A549 (cell line): ENCODE data around the gene HAUS1. TPM values are rescaled to one million over a fixed set of nuclear protein-coding genes. Genes with fewer than 3 reads are reported as not detected.

Experiments used
- ATAC-seq, 2 experiments: fragments of 200-7000 bp in 1 of 2; fragments of >200 bp in 1 of 2; cut with Nextera tagmentation in 1 of 2; cut with Tn5 transposase in 1 of 2; 3 replicates each; pipeline versions ENCODE4 v1.8.0 to v1.9.1; 2018 to 2020; ENCODE audit warnings: mild to moderate bottlenecking in 1 of 2, moderate library complexity in 1 of 2
- CTCF ChIA-PET: fragments of 300-600 bp; sonication (Branson Sonifier 250); formaldehyde crosslinking; extraction: SDS; loops from one replicate; lab custom pipeline; 2021; ENCODE audit warnings: antibody characterized with exemption, inconsistent platforms; lab: Yijun Ruan, JAX
- POLR2A ChIA-PET: fragments of 350-600 bp; formaldehyde crosslinking; extraction: SDS; loops from one replicate; lab custom pipeline; 2021; ENCODE audit warnings: antibody characterized with exemption, inconsistent platforms; lab: Yijun Ruan, JAX
- DNase-seq, 2 experiments: peaks; one replicate each; pipeline versions ENCODE4 v3.0.0 to v3.0.0-alpha.2; 2011 to 2016; ENCODE audit warnings: low read depth in 1 of 2, low spot score in 1 of 2
- FAIRE-seq: peaks from 2 replicates; lab custom pipeline; 2011; peaks lifted over from hg19 to GRCh38; lab: Jason Lieb, UNC
- H3K27ac ChIP-seq, 2 experiments: fragments of >200 bp; sonication (Bioruptor Twin); formaldehyde crosslinking; 3 replicates each; pipeline ENCODE4 v1.5.1; 2016 to 2017
- H3K4me1 ChIP-seq: fragments of >200 bp; sonication (Bioruptor Twin); formaldehyde crosslinking; 3 replicates; pipeline ENCODE4 v1.6.1; 2016
- H3K4me2 ChIP-seq: fragments of >200 bp; sonication (Bioruptor Twin); formaldehyde crosslinking; 3 replicates; pipeline ENCODE4 v1.6.1; 2016
- H3K4me3 ChIP-seq: fragments of >200 bp; sonication (Bioruptor Twin); formaldehyde crosslinking; 3 replicates; pipeline ENCODE4 v1.5.1; 2016
- H3K9me3 ChIP-seq: fragments of >200 bp; sonication (Bioruptor Twin); formaldehyde crosslinking; 3 replicates; pipeline ENCODE4 v1.6.1; 2016
- CBX8 ChIP-seq: fragments of 200-600 bp; sonication (generic); IDR thresholded peaks from 2 replicates; pipeline ENCODE4 v1.6.1; 2016
- CHD2 ChIP-seq: fragments of 150-350 bp; IDR thresholded peaks from 2 replicates; pipeline ENCODE4 v1.6.1; 2014; ENCODE audit warnings: low read length; ENCODE audit not compliant: partially characterized antibody
- CHD4 ChIP-seq: fragments of 200-600 bp; sonication (generic); IDR thresholded peaks from 2 replicates; pipeline ENCODE4 v1.6.1; 2016; ENCODE audit warnings: antibody characterized with exemption, mild to moderate bottlenecking, borderline replicate concordance
- FOSB ChIP-seq: fragments of 250-450 bp; sonication (Bioruptor Pico); IDR thresholded peaks from 2 replicates; pipeline ENCODE4 v1.5.0; 2020; ENCODE audit warnings: mild to moderate bottlenecking, moderate library complexity
- FOSL2 ChIP-seq, 2 experiments: fragments of 450-650 bp in 1 of 2; fragments of >200 bp in 1 of 2; sonication (Bioruptor Twin) in 1 of 2; formaldehyde crosslinking; IDR thresholded peaks; 2 replicates each; pipeline versions ENCODE4 v1.5.0 to v1.6.1; 2016 to 2020; ENCODE audit warnings: mild to moderate bottlenecking in 1 of 2, moderate library complexity in 1 of 2
- GATA3 ChIP-seq: IDR thresholded peaks from 2 replicates; pipeline ENCODE4 v1.6.1; 2012; ENCODE audit warnings: borderline replicate concordance
- HEYL ChIP-seq: fragments of 250-450 bp; sonication (Bioruptor Pico); IDR thresholded peaks from 2 replicates; pipeline ENCODE4 v1.8.0; 2021; ENCODE audit warnings: mild to moderate bottlenecking, moderate library complexity
- HMGXB4 ChIP-seq: fragments of 250-450 bp; sonication (Bioruptor Pico); IDR thresholded peaks from 2 replicates; pipeline ENCODE4 v1.5.0; 2021; ENCODE audit warnings: mild to moderate bottlenecking, moderate library complexity, borderline replicate concordance
- KDM5A ChIP-seq: fragments of 200-600 bp; sonication (generic); IDR thresholded peaks from 2 replicates; pipeline ENCODE4 v1.6.1; 2016; ENCODE audit warnings: antibody characterized with exemption, mild to moderate bottlenecking
- MAX ChIP-seq: IDR thresholded peaks from 2 replicates; pipeline ENCODE4 v1.6.1; 2012
- MAZ ChIP-seq: fragments of 150-350 bp; IDR thresholded peaks from 2 replicates; pipeline ENCODE4 v1.6.1; 2014; ENCODE audit warnings: antibody characterized with exemption, low read depth, low read length, borderline replicate concordance
- POLR2AphosphoS2 ChIP-seq: conservative IDR thresholded peaks from 2 replicates; pipeline ENCODE4 v1.6.1; 2012; ENCODE audit warnings: low read length, improper control_type of control experiment, inconsistent platforms
- TFCP2L1 ChIP-seq: fragments of 250-450 bp; sonication (Bioruptor Pico); IDR thresholded peaks from 2 replicates; pipeline ENCODE4 v1.5.0; 2021; ENCODE audit warnings: mild to moderate bottlenecking
- TP53 ChIP-seq: fragments of 250-450 bp; sonication (Bioruptor Pico); IDR thresholded peaks from 2 replicates; pipeline ENCODE4 v1.5.0; 2021; ENCODE audit warnings: mild to moderate bottlenecking, moderate library complexity
- USF2 ChIP-seq: fragments of 450-650 bp; IDR thresholded peaks from 2 replicates; pipeline ENCODE4 v1.6.1; 2014; ENCODE audit warnings: antibody characterized with exemption
- ZNF302 ChIP-seq: fragments of 250-450 bp; sonication (Bioruptor Pico); IDR thresholded peaks from 2 replicates; pipeline ENCODE4 v1.9.0; 2021; ENCODE audit warnings: inconsistent platforms, mild to moderate bottlenecking, moderate library complexity
- ZSCAN20 ChIP-seq: fragments of 250-450 bp; sonication (Bioruptor Pico); IDR thresholded peaks from 2 replicates; pipeline ENCODE4 v1.8.0; 2022; ENCODE audit warnings: mild to moderate bottlenecking, moderate library complexity
- WGBS: methylation state at CpG from one replicate; pipeline ENCODE4 v1.1.6; 2017; ENCODE audit errors: missing lambda C conversion rate; 5-methylcytosine and 5-hydroxymethylcytosine counted together
- polyA plus RNA-seq, 4 experiments: library from polyadenylated mRNA; depleted of rRNA in 3 of 4; stranded (reverse); fragments of >200 nt; fragmentation: RNase III in 1 of 4; extraction: RNeasy Plus Mini Kit Qiagen cat#74134 plus additional on column Dnase treatment in 1 of 4; gene quantifications; 2 replicates in 3 of 4; 3 replicates in 1 of 4; pipeline ENCODE4 v1.2.3, GENCODE V29; 2011 to 2017
- TF ChIP-seq, protein P1 (sequence below): fragments of >200 bp; sonication (Bioruptor Twin); formaldehyde crosslinking; IDR thresholded peaks from 2 replicates; pipeline ENCODE4 v1.6.1; 2016
- TF ChIP-seq, protein P2 (sequence below): fragments of >200 bp; sonication (Bioruptor Twin); formaldehyde crosslinking; IDR thresholded peaks from 3 replicates; pipeline ENCODE4 v1.5.1; 2016
- TF ChIP-seq, protein P3 (sequence below): fragments of 200-600 bp; sonication (generic); IDR thresholded peaks from 2 replicates; pipeline ENCODE4 v1.6.1; 2016; ENCODE audit warnings: antibody characterized with exemption, mild to moderate bottlenecking, moderate library complexity

HAUS1 gene
- polyA plus RNA-seq, 2 of the 4 experiments (the other 2 are of a cell fraction): 58.6 to 59.7 TPM

DNA sequence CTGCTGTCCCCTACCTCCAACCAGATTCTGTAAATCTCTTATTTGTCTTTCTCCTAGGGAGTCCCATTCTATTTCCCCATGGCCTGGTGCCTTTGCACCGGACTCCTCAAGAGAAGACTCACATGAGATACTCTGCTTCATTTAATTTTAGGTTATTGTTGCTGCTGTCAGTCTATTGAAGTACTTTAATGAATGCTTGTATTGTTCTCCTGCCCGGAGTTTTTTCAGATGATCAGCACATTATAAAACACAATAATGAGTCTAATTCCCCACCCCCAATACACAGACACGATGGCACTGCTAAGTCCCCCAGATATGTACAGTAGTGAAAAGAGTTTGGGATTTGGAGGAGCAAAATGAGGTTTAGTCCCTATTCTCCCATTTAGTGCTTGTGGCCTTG is 58.9 kb downstream of the HAUS1 start:
- no peak overlapping the region for H3K27ac ChIP-seq
- WGBS: 83% methylated on average over 3 of the region's 3 CpGs
- no peak for TF ChIP-seq HMGXB4 (CRISPR knock-in tag)
- TF ChIP-seq KDM5A: no peak
- TF ChIP-seq HEYL: no peak
- TF ChIP-seq CBX8: no peak
- TF ChIP-seq ZNF302: no peak
- TF ChIP-seq FOSL2 (IDR thresholded peaks at IDR 0.05): no peak
- TF ChIP-seq FOSL2 (CRISPR knock-in tag; IDR thresholded peaks at IDR 0.05): no peak
- no peak for TF ChIP-seq FOSB (CRISPR knock-in tag)
- no peak for TF ChIP-seq CHD4
- no peak for TF ChIP-seq POLR2AphosphoS2
- no peak for TF ChIP-seq ZSCAN20 (CRISPR knock-in tag)
- no peak for TF ChIP-seq MAZ
- TF ChIP-seq, protein P1, sequence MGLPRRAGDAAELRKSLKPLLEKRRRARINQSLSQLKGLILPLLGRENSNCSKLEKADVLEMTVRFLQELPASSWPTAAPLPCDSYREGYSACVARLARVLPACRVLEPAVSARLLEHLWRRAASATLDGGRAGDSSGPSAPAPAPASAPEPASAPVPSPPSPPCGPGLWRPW: no peak
- no peak for TF ChIP-seq GATA3
- TF ChIP-seq, protein P2, sequence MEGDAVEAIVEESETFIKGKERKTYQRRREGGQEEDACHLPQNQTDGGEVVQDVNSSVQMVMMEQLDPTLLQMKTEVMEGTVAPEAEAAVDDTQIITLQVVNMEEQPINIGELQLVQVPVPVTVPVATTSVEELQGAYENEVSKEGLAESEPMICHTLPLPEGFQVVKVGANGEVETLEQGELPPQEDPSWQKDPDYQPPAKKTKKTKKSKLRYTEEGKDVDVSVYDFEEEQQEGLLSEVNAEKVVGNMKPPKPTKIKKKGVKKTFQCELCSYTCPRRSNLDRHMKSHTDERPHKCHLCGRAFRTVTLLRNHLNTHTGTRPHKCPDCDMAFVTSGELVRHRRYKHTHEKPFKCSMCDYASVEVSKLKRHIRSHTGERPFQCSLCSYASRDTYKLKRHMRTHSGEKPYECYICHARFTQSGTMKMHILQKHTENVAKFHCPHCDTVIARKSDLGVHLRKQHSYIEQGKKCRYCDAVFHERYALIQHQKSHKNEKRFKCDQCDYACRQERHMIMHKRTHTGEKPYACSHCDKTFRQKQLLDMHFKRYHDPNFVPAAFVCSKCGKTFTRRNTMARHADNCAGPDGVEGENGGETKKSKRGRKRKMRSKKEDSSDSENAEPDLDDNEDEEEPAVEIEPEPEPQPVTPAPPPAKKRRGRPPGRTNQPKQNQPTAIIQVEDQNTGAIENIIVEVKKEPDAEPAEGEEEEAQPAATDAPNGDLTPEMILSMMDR: no peak
- TF ChIP-seq TFCP2L1 (CRISPR knock-in tag): no peak
- no peak for TF ChIP-seq MAX
- no peak for TF ChIP-seq TP53 (CRISPR knock-in tag)
- TF ChIP-seq, protein P3, sequence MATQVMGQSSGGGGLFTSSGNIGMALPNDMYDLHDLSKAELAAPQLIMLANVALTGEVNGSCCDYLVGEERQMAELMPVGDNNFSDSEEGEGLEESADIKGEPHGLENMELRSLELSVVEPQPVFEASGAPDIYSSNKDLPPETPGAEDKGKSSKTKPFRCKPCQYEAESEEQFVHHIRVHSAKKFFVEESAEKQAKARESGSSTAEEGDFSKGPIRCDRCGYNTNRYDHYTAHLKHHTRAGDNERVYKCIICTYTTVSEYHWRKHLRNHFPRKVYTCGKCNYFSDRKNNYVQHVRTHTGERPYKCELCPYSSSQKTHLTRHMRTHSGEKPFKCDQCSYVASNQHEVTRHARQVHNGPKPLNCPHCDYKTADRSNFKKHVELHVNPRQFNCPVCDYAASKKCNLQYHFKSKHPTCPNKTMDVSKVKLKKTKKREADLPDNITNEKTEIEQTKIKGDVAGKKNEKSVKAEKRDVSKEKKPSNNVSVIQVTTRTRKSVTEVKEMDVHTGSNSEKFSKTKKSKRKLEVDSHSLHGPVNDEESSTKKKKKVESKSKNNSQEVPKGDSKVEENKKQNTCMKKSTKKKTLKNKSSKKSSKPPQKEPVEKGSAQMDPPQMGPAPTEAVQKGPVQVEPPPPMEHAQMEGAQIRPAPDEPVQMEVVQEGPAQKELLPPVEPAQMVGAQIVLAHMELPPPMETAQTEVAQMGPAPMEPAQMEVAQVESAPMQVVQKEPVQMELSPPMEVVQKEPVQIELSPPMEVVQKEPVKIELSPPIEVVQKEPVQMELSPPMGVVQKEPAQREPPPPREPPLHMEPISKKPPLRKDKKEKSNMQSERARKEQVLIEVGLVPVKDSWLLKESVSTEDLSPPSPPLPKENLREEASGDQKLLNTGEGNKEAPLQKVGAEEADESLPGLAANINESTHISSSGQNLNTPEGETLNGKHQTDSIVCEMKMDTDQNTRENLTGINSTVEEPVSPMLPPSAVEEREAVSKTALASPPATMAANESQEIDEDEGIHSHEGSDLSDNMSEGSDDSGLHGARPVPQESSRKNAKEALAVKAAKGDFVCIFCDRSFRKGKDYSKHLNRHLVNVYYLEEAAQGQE: no peak
- TF ChIP-seq USF2: no peak
- TF ChIP-seq CHD2: no peak
- no peak for DNase-seq
- CTCF ChIA-PET: interaction anchor here (1.6 to 2.8 kb wide), 3 partner anchors 10 to 14 kb away, joined by 5 to 23 read pairs (median 18); a partner anchor contains a TSS
- no peak overlapping the region for H3K4me3 ChIP-seq
- no peak overlapping the region for H3K4me2 ChIP-seq
- POLR2A ChIA-PET: interaction anchor here (2.0 kb wide), 1 partner anchor 10 kb away, joined by 6 read pairs; a partner anchor contains a TSS
- H3K9me3 ChIP-seq: no peaks in the 10 kb centered on the region
- FAIRE-seq: no peak
- H3K4me1 ChIP-seq: peaks cover 18% of the 10 kb centered on the region
- no peak for ATAC-seq
